Stimulated activated CD4-positive, alpha-beta T cell treated with anti-CD3 and anti-CD28 coated beads, TNF-alpha, amount 100 ng/mL, for 1 hour (primary cell): ENCODE data around the gene ZC3H12C.
"Not testable (repeated sequence)": the region's sequence is repeated elsewhere in the genome, so short reads cannot be mapped to it uniquely, and the experiment has no call there.

Source experiments
- DNase-seq, 3 donors: peaks; one replicate each; pipeline ENCODE4 v3.0.0-alpha.2; 2020; ENCODE audit warnings: low read depth in 3 of 3, low spot score in 1 of 3

The ZC3H12C gene

GRCh38 chr11:110208678-110209312 is 115.6 kb downstream of the ZC3H12C start:
- not testable (repeated sequence) for DNase-seq

DNA sequence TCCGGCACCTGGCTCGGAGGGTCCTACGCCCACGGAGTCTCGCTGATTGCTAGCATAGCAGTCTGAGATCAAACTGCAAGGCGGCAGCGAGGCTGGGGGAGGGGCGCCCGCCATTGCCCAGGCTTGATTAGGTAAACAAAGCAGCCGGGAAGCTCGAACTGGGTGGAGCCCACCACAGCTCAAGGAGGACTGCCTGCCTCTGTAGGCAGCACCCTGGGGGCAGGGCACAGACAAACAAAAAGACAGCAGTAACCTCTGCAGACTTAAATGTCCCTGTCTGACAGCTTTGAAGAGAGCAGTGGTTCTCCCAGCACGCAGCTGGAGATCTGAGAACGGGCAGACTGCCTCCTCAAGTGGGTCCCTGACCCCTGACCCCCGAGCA is 116.1 kb downstream of the ZC3H12C start:
- DNase-seq = not testable (repeated sequence)

DNA sequence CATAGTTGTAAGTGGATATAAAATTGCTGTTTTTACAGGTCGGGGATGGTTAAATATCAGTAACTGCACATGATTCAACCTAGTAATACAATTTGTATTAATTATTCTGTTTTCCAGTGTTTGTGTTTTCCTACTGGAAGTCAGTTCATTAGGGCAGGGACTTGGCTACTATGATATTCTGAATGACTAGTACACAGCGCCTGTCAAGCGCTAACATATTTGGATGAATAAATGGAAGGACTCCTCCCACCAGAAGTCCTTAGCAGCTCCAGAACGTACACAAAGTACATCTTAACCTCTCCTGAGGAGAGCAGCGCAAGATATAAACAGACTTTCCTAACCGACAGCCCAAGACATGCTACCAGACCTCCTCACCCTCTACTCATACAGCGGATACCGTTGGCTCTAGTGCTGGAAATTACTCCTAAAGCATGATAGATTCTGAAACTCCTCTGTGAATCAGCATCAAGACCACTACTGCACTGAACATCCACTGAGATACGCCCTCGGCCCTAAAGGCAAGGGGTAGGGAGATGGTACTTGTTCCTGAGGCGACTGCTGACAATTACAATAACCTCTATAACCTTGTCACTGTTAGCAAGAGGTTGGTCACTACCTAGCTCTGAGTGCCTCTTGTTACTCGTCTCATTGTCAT is 124.2 kb downstream of the ZC3H12C start:
- DNase-seq = no peak

GRCh38 chr11:110217936-110218335 is 124.7 kb downstream of the ZC3H12C start:
- DNase-seq = no peak

DNA sequence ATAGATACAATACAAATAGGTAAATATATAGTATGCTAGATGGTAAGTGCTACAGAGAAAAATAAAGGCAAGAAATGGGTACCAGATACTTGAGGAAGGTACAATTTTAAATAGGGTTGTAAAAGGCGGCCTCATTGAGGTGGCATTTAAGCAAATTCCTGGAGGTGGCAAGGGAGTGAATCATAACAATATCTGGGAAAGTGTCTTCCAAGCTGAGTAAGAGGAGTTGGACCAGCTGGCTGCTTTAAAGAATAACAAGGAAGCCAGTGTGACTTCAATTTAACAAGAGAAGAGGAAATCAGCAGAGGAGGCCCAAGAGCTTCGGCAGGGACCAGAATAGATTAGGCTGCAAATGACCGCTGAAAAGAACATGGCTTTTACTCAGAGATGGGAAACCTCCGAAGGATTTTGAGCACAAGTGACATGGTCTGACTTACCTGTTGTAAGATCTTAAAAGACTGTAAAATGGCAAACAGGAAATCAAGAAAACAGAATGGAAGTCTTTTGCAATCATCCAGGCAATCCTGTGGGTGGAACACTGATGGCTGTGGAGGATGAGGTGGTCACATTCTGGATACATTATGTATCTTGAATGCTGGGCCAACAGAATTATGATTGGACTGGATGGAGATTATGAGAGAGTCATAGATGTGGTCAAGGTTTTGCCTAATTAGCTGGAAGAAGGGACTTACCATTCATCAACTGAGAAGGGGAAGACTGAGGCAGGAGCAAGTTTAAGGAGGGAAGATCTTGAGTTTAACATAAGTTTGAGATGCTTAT is 126.0 kb downstream of the ZC3H12C start:
- no peak for DNase-seq
